Epithelial cell of esophagus (primary cell): ENCODE results near the gene GLUD1.
A peak's percentile ranks its signal among the peaks of the same experiment; 100 is the strongest.
"Not testable (repeated sequence)": the region's sequence is repeated elsewhere in the genome, so short reads cannot be mapped to it uniquely, and the experiment has no call there.

Source experiments
- DNase-seq: peaks from one replicate; pipeline ENCODE4 v3.0.0; 2010; ENCODE audit warnings: low read depth
- H3K4me3 ChIP-seq: 2 replicates; pipeline ENCODE4 v1.5.1; 2011; ENCODE audit warnings: mild to moderate bottlenecking, low read length, control low read depth
- CTCF ChIP-seq: IDR thresholded peaks from 2 replicates; pipeline ENCODE4 v1.5.1; 2011; ENCODE audit warnings: low read depth, mild to moderate bottlenecking, low read length, control low read depth, inconsistent platforms; ENCODE audit not compliant: insufficient read depth; ENCODE audit errors: missing control alignments

Gene GLUD1

GRCh38 chr10:87092376-87092860 lies 2.2 kb downstream of the GLUD1 start:
- no peak for TF ChIP-seq CTCF
- H3K4me3 ChIP-seq = peak overlapping the region; percentile 69
- DNase-seq = peak; percentile 18

- no peak for DNase-seq
- no peak for TF ChIP-seq CTCF
- no peak overlapping the region for H3K4me3 ChIP-seq
These were observed 3.9 kb downstream of the GLUD1 start for GRCh38 chr10:87090779-87091178.

GRCh38 chr10:87089746-87090145 lies 4.9 kb downstream of the GLUD1 start:
- no peak for DNase-seq
- no peak for TF ChIP-seq CTCF
- H3K4me3 ChIP-seq = no peak overlapping the region

- DNase-seq = no peak
- H3K4me3 ChIP-seq = no peak overlapping the region
- TF ChIP-seq CTCF = no peak
These were observed 9.1 kb downstream of the GLUD1 start for GRCh38 chr10:87085537-87085936.

GRCh38 chr10:87084291-87084782 lies 10.3 kb downstream of the GLUD1 start:
- DNase-seq = peak; percentile 78
- not testable (repeated sequence) for H3K4me3 ChIP-seq

GRCh38 chr10:87083576-87084290 lies 10.9 kb downstream of the GLUD1 start:
- not testable (repeated sequence) for H3K4me3 ChIP-seq
- peak; percentile 52 for DNase-seq

GRCh38 chr10:87082219-87082618 lies 12.4 kb downstream of the GLUD1 start:
- peak; percentile 89 for DNase-seq
- not testable (repeated sequence) for H3K4me3 ChIP-seq

GRCh38 chr10:87081574-87081973 lies 13.1 kb downstream of the GLUD1 start:
- not testable (repeated sequence) for H3K4me3 ChIP-seq, DNase-seq

GRCh38 chr10:87080621-87081020 lies 14.0 kb downstream of the GLUD1 start:
- H3K4me3 ChIP-seq, DNase-seq: not testable (repeated sequence)
